PC-9 (cell line): ENCODE results near the gene MAP1S. TPM values are rescaled to one million over a fixed set of nuclear protein-coding genes. Genes with fewer than 3 reads are reported as not detected.

Experiments
- BruUV-seq: library from RNA; stranded (reverse); fragments of 400-500 nt; replicated peaks from 2 replicates; lab custom pipeline; 2021; lab: Mats Ljungman, UMichigan
- CTCF ChIA-PET: fragments of 300-600 bp; sonication (Branson Sonifier 250); formaldehyde crosslinking; loops from one replicate; lab custom pipeline; 2022; ENCODE audit warnings: antibody characterized with exemption; lab: Charles Lee
- POLR2A ChIA-PET: fragments of 300-600 bp; sonication (Branson Sonifier 250); formaldehyde crosslinking; loops from one replicate; lab custom pipeline; 2022; ENCODE audit warnings: antibody characterized with exemption; ENCODE audit not compliant: unreplicated experiment; lab: Charles Lee
- DNase-seq, 2 experiments: peaks; one replicate each; pipeline versions ENCODE4 v3.0.0 to v3.0.0-alpha.2; 2015 to 2022; ENCODE audit warnings: mixed read lengths in 1 of 2
- H2AFZ ChIP-seq: fragments of 200-600 bp; sonication (generic); 2 replicates; pipeline ENCODE4 v1.8.1; 2017; ENCODE audit warnings: antibody characterized with exemption
- H3F3A ChIP-seq: fragments of 200-600 bp; sonication (generic); 2 replicates; pipeline ENCODE4 v1.8.1; 2017; ENCODE audit warnings: antibody characterized with exemption, mild to moderate bottlenecking, low read depth; ENCODE audit not compliant: insufficient read depth
- H3K27ac ChIP-seq: fragments of 200-600 bp; sonication (generic); 2 replicates; pipeline ENCODE4 v1.6.1; 2016; ENCODE audit warnings: mixed run types
- H3K27me3 ChIP-seq: fragments of 200-600 bp; sonication (generic); 2 replicates; pipeline ENCODE4 v1.6.1; 2016; ENCODE audit warnings: low read depth, mixed run types; ENCODE audit not compliant: insufficient read depth
- H3K36me3 ChIP-seq: fragments of 200-600 bp; sonication (generic); 2 replicates; pipeline ENCODE4 v1.6.1; 2016; ENCODE audit warnings: low read depth, mixed run types
- H3K4me1 ChIP-seq: fragments of 200-600 bp; sonication (generic); replicated peaks from 2 replicates; pipeline ENCODE4 v1.6.1; 2016; ENCODE audit warnings: mixed run types; ENCODE audit not compliant: insufficient read depth
- H3K4me2 ChIP-seq: fragments of 200-600 bp; sonication (generic); 2 replicates; pipeline ENCODE4 v1.6.1; 2017; ENCODE audit warnings: mixed run types
- H3K4me3 ChIP-seq: fragments of 200-600 bp; sonication (generic); 2 replicates; pipeline ENCODE4 v1.6.1; 2016; ENCODE audit warnings: mixed run types
- H3K79me2 ChIP-seq: fragments of 200-600 bp; sonication (generic); 2 replicates; pipeline ENCODE4 v1.6.1; 2017; ENCODE audit warnings: low read depth, mixed run types
- H3K9me2 ChIP-seq: fragments of 200-600 bp; sonication (generic); 2 replicates; pipeline ENCODE4 v1.8.1; 2017; ENCODE audit warnings: mild to moderate bottlenecking; ENCODE audit not compliant: insufficient read depth
- H3K9me3 ChIP-seq: fragments of 200-600 bp; sonication (generic); 2 replicates; pipeline ENCODE4 v1.8.1; 2016; ENCODE audit warnings: low read depth; ENCODE audit not compliant: insufficient read depth
- H4K20me1 ChIP-seq: fragments of 200-600 bp; sonication (generic); 2 replicates; pipeline ENCODE4 v1.8.1; 2017; ENCODE audit not compliant: insufficient read depth
- CTCF ChIP-seq: fragments of 200-600 bp; sonication (generic); conservative IDR thresholded peaks from 2 replicates; pipeline ENCODE4 v1.6.1; 2017; ENCODE audit warnings: mixed run types, antibody characterized with exemption, mild to moderate bottlenecking, moderate library complexity
- EZH2 ChIP-seq: fragments of 200-600 bp; sonication (generic); IDR thresholded peaks from 2 replicates; pipeline ENCODE4 v1.8.0; 2017; ENCODE audit warnings: antibody characterized with exemption, low read depth
- intact Hi-C: fragments of 100-400 bp; cut with micrococcal nuclease; formaldehyde crosslinking; loops from one replicate; pipeline ENCODE4 v1.10.0; 2022; ENCODE audit not compliant: unreplicated experiment
- total RNA-seq: library from RNA; stranded (reverse); gene quantifications from 2 replicates; pipeline ENCODE4 v1.2.3, GENCODE V29; 2021

Gene MAP1S
- total RNA-seq, 1 experiment from 2014 or later = 86.9 TPM

DNA sequence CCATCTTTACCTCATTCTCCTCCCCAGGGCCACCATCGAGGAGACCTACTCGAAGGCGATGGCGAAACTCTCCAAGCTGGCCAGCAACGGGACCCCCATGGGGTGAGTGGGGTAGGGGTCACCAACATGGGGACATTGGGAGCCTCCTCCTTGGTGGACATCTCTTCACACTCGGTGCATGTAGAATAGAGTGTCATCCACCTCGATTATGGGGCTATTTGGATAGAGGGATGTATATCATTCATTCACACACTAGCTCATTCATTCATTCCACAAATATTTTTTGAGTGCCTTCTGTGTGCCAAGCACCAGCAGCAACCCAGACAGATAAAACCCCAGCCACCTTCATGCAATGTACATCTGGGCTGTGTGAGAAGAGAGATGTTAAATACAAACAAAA lies 45.1 kb downstream of the MAP1S start:
- H3K4me2 ChIP-seq = 0 out of 2 replicates have a peak overlapping the region, but pooled peaks have one; percentile 6
- CTCF ChIA-PET = no interaction called here

DNA sequence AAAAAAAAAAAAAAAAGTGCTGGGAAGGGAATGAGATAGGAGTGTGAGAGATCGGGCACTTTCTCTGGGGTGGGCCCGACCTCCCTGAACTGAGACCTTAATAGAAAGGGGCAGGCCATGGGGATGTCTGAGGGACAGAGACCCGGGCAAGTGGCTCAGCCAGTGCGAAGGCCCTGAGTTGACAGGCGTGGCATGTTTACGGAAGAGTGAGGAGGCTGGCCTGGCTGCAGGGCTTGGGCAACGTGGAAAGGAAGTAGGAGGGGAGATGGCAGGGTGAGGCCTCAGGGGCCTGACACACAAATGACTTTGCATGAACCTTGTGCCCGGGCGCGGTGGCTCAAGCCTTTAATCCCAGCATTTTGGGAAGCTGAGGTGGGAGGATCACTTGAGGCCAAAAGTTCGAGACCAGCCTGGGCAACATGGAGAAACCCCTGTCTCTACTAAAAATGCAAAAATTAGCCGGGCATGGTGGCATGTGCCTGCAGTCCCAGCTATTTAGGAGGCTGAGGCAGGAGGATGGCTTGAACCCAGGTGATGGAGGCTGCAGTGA lies 45.9 kb downstream of the MAP1S start:
- CTCF ChIA-PET = no interaction called here
- peak overlapping the region; percentile 43 for H3K4me2 ChIP-seq
- H3K9me3 ChIP-seq = no peaks in the 10 kb centered on the region
- peak overlapping the region; percentile 51 for H3K27ac ChIP-seq
- H4K20me1 ChIP-seq = no peaks in the 10 kb centered on the region
- intact Hi-C loops = loop anchor here (1.0 to 5.0 kb wide), 2 partner anchors 53 to 191 kb away; no protein-coding TSS in a partner anchor
- H3K79me2 ChIP-seq = no peaks in the 10 kb centered on the region
- no peaks in the 10 kb centered on the region for H3K27me3 ChIP-seq
- no peaks in the 10 kb centered on the region for H3K9me2 ChIP-seq
- BruUV-seq = no TSS peak
- H2AFZ ChIP-seq = no peak overlapping the region
- peaks cover 38% of the 10 kb centered on the region for H3F3A ChIP-seq
- peak; percentile 67 to 83 for DNase-seq
- H3K4me3 ChIP-seq = no peak overlapping the region
- H3K36me3 ChIP-seq = no peaks in the 10 kb centered on the region
- peaks cover 14% of the 10 kb centered on the region for H3K4me1 ChIP-seq
- POLR2A ChIA-PET = no interaction called here
- TF ChIP-seq CTCF (no peak), EZH2 (no peak)

More for the DNA sequence above, 45.1 kb downstream of the MAP1S start:
- Histone ChIP-seq H3K79me2 (no peaks in the 10 kb centered on the region), H3K4me3 (no peak overlapping the region), H3K9me2 (no peaks in the 10 kb centered on the region), H3F3A (peaks cover 36% of the 10 kb centered on the region), H3K27ac (no peak overlapping the region), H3K27me3 (no peaks in the 10 kb centered on the region), H3K9me3 (no peaks in the 10 kb centered on the region), H3K36me3 (no peaks in the 10 kb centered on the region), H2AFZ (no peak overlapping the region), H4K20me1 (no peaks in the 10 kb centered on the region), H3K4me1 (peaks cover 14% of the 10 kb centered on the region)
- POLR2A ChIA-PET = no interaction called here
- DNase-seq = no peak
- TF ChIP-seq EZH2 = no peak
- TF ChIP-seq CTCF = no peak
- no TSS peak for BruUV-seq
- intact Hi-C loops = no loop called here

GRCh38 chr19:17766543-17767131 lies 47.4 kb downstream of the MAP1S start:
- Histone ChIP-seq H3K27me3 (no peaks in the 10 kb centered on the region), H3K36me3 (no peaks in the 10 kb centered on the region), H3F3A (peaks cover 40% of the 10 kb centered on the region), H4K20me1 (no peaks in the 10 kb centered on the region), H3K9me2 (no peaks in the 10 kb centered on the region), H2AFZ (peak overlapping the region; percentile 64), H3K27ac (no peak overlapping the region), H3K4me2 (peak overlapping the region; percentile 73), H3K4me1 (peaks cover 14% of the 10 kb centered on the region), H3K9me3 (no peaks in the 10 kb centered on the region), H3K79me2 (no peaks in the 10 kb centered on the region), H3K4me3 (peak overlapping the region; percentile 46; the same call in 1 of the 2 replicates)
- TF ChIP-seq CTCF (peak; percentile 96), EZH2 (no peak)
- DNase-seq = peak; percentile 86 to 88
- no TSS peak for BruUV-seq
- intact Hi-C loops = loop anchor here (1.0 to 5.0 kb wide), 2 partner anchors 54 to 313 kb away; no protein-coding TSS in a partner anchor
- CTCF ChIA-PET = interaction anchor here (0.5 to 1.2 kb wide), 21 partner anchors 8 to 545 kb away, joined by 3 to 11 read pairs (median 3); partner anchors contain the start of genes MAP1S and OCEL1
- POLR2A ChIA-PET = interaction anchor here (0.6 kb wide), 2 partner anchors 161 to 267 kb away, joined by 3 to 8 read pairs; no protein-coding TSS in a partner anchor
